HEK293 (cell line): ENCODE results near the gene FSIP1.

Source experiments
- MZF1 ChIP-seq: fragments of 450-650 bp; formaldehyde crosslinking; IDR thresholded peaks from 2 replicates; pipeline ENCODE4 v1.5.1; 2017; ENCODE audit warnings: missing biosample characterization, missing genetic modification characterization, borderline replicate concordance
- YY1 ChIP-seq: fragments of 450-650 bp; formaldehyde crosslinking; IDR thresholded peaks from 2 replicates; pipeline ENCODE4 v1.5.1; 2018; ENCODE audit warnings: missing biosample characterization, missing genetic modification characterization
- ZBTB48 ChIP-seq: fragments of 450-650 bp; formaldehyde crosslinking; IDR thresholded peaks from 2 replicates; pipeline ENCODE4 v1.5.1; 2016; ENCODE audit warnings: missing biosample characterization, missing genetic modification characterization
- ZFHX2 ChIP-seq: fragments of 450-650 bp; formaldehyde crosslinking; conservative IDR thresholded peaks from 2 replicates; pipeline ENCODE4 v1.5.1; 2016; ENCODE audit warnings: missing biosample characterization, missing genetic modification characterization
- ZNF521 ChIP-seq: fragments of 450-650 bp; formaldehyde crosslinking; IDR thresholded peaks from 2 replicates; pipeline ENCODE4 v1.5.1; 2017; ENCODE audit warnings: missing biosample characterization, mild to moderate bottlenecking, missing genetic modification characterization
- TF ChIP-seq, protein P1 (sequence below): fragments of 450-650 bp; formaldehyde crosslinking; conservative IDR thresholded peaks from 2 replicates; pipeline ENCODE4 v1.5.1; 2016; ENCODE audit warnings: low read depth, missing biosample characterization, missing genetic modification characterization
- TF ChIP-seq, protein P2 (sequence below): fragments of 450-650 bp; formaldehyde crosslinking; IDR thresholded peaks from 2 replicates; pipeline ENCODE4 v1.5.1; 2016; ENCODE audit warnings: missing biosample characterization, missing genetic modification characterization
- TF ChIP-seq, protein P3 (sequence below): IDR thresholded peaks from 2 replicates; pipeline ENCODE4 v1.6.1; 2011; ENCODE audit warnings: mild to moderate bottlenecking, low read depth, low read length, borderline replicate concordance
- TF ChIP-seq, protein P4 (sequence below): fragments of 450-650 bp; formaldehyde crosslinking; IDR thresholded peaks from 2 replicates; pipeline ENCODE4 v1.5.1; 2016; ENCODE audit warnings: missing biosample characterization, missing genetic modification characterization, low read depth
- TF ChIP-seq, protein P5 (sequence below): fragments of 450-650 bp; formaldehyde crosslinking; IDR thresholded peaks from 2 replicates; pipeline ENCODE4 v1.5.1; 2016; ENCODE audit warnings: missing biosample characterization, missing genetic modification characterization

DNA sequence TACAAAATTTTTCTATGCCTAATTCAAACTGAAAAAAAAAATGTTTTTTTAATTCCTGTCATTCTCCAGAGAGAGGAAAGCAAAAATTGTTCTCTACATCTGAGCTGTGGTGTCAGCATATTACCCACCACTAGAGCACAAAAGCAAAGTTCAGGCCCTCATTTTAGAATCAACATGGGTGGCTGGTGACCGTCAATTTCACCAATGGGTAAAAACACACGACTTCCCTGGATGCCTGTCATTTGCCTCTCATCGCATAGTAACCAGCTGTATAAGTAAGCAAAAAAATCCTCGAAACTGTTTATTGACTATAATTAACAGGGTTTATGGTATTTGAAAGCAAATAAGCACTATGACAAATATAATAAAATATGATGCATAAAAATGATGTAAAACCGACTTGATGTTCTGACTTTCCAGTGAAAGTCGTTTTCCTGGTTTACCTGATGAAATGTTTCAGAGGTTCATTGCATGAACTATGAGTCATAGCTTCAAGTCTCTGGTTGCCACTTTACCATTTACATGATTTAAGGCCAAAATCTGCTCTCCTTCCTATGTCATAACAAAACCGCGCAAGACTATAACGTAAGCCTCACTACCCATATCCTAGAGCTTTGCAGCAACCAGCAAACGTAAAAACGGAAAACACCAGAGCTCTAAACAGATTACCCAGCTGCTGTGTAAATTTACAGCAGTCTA, 141.3 kb downstream of the FSIP1 start:
- TF ChIP-seq, protein P1, sequence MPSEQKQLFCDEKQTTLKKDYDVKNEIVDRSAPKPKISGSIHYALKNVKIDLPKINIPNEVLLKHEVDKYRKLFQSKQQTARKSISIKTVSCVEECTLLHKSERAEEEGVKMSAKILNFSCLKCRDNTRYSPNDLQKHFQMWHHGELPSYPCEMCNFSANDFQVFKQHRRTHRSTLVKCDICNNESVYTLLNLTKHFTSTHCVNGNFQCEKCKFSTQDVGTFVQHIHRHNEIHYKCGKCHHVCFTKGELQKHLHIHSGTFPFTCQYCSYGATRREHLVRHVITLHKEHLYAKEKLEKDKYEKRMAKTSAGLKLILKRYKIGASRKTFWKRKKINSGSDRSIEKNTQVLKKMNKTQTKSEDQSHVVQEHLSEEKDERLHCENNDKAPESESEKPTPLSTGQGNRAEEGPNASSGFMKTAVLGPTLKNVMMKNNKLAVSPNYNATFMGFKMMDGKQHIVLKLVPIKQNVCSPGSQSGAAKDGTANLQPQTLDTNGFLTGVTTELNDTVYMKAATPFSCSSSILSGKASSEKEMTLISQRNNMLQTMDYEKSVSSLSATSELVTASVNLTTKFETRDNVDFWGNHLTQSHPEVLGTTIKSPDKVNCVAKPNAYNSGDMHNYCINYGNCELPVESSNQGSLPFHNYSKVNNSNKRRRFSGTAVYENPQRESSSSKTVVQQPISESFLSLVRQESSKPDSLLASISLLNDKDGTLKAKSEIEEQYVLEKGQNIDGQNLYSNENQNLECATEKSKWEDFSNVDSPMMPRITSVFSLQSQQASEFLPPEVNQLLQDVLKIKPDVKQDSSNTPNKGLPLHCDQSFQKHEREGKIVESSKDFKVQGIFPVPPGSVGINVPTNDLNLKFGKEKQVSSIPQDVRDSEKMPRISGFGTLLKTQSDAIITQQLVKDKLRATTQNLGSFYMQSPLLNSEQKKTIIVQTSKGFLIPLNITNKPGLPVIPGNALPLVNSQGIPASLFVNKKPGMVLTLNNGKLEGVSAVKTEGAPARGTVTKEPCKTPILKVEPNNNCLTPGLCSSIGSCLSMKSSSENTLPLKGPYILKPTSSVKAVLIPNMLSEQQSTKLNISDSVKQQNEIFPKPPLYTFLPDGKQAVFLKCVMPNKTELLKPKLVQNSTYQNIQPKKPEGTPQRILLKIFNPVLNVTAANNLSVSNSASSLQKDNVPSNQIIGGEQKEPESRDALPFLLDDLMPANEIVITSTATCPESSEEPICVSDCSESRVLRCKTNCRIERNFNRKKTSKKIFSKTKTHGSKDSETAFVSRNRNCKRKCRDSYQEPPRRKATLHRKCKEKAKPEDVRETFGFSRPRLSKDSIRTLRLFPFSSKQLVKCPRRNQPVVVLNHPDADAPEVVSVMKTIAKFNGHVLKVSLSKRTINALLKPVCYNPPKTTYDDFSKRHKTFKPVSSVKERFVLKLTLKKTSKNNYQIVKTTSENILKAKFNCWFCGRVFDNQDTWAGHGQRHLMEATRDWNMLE (tag by site-specific recombination) = no peak
- TF ChIP-seq, protein P2, sequence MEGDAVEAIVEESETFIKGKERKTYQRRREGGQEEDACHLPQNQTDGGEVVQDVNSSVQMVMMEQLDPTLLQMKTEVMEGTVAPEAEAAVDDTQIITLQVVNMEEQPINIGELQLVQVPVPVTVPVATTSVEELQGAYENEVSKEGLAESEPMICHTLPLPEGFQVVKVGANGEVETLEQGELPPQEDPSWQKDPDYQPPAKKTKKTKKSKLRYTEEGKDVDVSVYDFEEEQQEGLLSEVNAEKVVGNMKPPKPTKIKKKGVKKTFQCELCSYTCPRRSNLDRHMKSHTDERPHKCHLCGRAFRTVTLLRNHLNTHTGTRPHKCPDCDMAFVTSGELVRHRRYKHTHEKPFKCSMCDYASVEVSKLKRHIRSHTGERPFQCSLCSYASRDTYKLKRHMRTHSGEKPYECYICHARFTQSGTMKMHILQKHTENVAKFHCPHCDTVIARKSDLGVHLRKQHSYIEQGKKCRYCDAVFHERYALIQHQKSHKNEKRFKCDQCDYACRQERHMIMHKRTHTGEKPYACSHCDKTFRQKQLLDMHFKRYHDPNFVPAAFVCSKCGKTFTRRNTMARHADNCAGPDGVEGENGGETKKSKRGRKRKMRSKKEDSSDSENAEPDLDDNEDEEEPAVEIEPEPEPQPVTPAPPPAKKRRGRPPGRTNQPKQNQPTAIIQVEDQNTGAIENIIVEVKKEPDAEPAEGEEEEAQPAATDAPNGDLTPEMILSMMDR = no peak
- TF ChIP-seq ZFHX2 (tag by site-specific recombination) (no peak), ZBTB48 (tag by site-specific recombination) (no peak), YY1 (no peak), ZNF521 (tag by site-specific recombination) (no peak), MZF1 (tag by site-specific recombination) (no peak)
- TF ChIP-seq, protein P3, sequence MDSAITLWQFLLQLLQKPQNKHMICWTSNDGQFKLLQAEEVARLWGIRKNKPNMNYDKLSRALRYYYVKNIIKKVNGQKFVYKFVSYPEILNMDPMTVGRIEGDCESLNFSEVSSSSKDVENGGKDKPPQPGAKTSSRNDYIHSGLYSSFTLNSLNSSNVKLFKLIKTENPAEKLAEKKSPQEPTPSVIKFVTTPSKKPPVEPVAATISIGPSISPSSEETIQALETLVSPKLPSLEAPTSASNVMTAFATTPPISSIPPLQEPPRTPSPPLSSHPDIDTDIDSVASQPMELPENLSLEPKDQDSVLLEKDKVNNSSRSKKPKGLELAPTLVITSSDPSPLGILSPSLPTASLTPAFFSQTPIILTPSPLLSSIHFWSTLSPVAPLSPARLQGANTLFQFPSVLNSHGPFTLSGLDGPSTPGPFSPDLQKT = no peak
- TF ChIP-seq, protein P4, sequence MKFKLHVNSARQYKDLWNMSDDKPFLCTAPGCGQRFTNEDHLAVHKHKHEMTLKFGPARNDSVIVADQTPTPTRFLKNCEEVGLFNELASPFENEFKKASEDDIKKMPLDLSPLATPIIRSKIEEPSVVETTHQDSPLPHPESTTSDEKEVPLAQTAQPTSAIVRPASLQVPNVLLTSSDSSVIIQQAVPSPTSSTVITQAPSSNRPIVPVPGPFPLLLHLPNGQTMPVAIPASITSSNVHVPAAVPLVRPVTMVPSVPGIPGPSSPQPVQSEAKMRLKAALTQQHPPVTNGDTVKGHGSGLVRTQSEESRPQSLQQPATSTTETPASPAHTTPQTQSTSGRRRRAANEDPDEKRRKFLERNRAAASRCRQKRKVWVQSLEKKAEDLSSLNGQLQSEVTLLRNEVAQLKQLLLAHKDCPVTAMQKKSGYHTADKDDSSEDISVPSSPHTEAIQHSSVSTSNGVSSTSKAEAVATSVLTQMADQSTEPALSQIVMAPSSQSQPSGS = no peak
- TF ChIP-seq, protein P5, sequence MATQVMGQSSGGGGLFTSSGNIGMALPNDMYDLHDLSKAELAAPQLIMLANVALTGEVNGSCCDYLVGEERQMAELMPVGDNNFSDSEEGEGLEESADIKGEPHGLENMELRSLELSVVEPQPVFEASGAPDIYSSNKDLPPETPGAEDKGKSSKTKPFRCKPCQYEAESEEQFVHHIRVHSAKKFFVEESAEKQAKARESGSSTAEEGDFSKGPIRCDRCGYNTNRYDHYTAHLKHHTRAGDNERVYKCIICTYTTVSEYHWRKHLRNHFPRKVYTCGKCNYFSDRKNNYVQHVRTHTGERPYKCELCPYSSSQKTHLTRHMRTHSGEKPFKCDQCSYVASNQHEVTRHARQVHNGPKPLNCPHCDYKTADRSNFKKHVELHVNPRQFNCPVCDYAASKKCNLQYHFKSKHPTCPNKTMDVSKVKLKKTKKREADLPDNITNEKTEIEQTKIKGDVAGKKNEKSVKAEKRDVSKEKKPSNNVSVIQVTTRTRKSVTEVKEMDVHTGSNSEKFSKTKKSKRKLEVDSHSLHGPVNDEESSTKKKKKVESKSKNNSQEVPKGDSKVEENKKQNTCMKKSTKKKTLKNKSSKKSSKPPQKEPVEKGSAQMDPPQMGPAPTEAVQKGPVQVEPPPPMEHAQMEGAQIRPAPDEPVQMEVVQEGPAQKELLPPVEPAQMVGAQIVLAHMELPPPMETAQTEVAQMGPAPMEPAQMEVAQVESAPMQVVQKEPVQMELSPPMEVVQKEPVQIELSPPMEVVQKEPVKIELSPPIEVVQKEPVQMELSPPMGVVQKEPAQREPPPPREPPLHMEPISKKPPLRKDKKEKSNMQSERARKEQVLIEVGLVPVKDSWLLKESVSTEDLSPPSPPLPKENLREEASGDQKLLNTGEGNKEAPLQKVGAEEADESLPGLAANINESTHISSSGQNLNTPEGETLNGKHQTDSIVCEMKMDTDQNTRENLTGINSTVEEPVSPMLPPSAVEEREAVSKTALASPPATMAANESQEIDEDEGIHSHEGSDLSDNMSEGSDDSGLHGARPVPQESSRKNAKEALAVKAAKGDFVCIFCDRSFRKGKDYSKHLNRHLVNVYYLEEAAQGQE = no peak
